Gastroesophageal sphincter (tissue), 3 donors: Measurements from ENCODE around the gene LACTBL1.

ENCODE experiments used
- CTCF ChIP-seq, 4 experiments: fragments of 200-600 bp in 2 of 4; fragments of 450-650 bp in 2 of 4; sonication (generic) in 1 of 4; IDR thresholded peaks; one replicate each; pipeline ENCODE4 v1.5.1; 2017 to 2019; ENCODE audit warnings: antibody characterized with exemption in 4 of 4, mild to moderate bottlenecking in 2 of 4, moderate library complexity in 2 of 4
- EP300 ChIP-seq: sonication (generic); formaldehyde crosslinking; IDR thresholded peaks from one replicate; pipeline ENCODE4 v1.6.1; 2017; ENCODE audit warnings: antibody characterized with exemption, mild to moderate bottlenecking
- POLR2A ChIP-seq, 2 donors: fragments of 450-650 bp; IDR thresholded peaks; one replicate each; pipeline ENCODE4 v1.6.1; 2017; ENCODE audit warnings: antibody characterized with exemption in 2 of 2, mild to moderate bottlenecking in 2 of 2, moderate library complexity in 1 of 2
- POLR2AphosphoS5 ChIP-seq: sonication (generic); formaldehyde crosslinking; IDR thresholded peaks from one replicate; pipeline ENCODE4 v1.6.1; 2017; ENCODE audit warnings: antibody characterized with exemption

DNA sequence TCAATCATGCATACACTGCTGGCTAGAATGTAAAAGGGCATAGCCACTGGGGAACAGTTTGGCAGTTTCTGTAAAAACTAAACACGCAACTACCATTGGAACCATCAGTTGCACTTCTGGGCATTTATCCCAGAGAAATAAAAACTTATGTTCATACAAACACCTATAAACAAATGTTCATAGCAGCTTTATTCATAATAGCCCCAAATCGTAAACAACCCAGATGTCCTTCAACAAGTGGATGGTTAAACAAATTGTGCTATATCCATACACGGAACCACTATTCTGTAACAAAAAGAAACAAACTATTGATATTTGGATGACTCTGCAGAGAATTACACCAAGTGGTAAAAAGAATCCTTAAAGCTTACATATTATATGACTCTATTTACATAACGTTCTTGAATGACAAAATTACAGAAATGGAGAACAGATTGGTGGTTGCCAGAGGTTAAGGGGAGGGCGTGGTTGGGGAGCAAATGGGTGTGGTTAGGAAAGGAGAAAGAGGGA, 22.8 kb downstream of the LACTBL1 start:
- no peak for TF ChIP-seq POLR2A (IDR thresholded peaks at IDR 0.05)
- TF ChIP-seq CTCF (IDR thresholded peaks at IDR 0.05): no peak
- no peak for TF ChIP-seq POLR2AphosphoS5
- TF ChIP-seq EP300: no peak
